Natural killer cell treated with Interleukin-12 subunit alpha and Interleukin-12 subunit beta and Interleukin-15 and Interleukin-18, amount 100 ng/mL, for 72 hours (primary cell): ENCODE results near the gene MERTK. TPM values are rescaled to one million over a fixed set of nuclear protein-coding genes. Genes with fewer than 3 reads are reported as not detected.

Experiments used
- ATAC-seq, 2 donors: fragments of 150-1000 bp; cut with Tn5 transposase in 1 of 2; sonication (Bioruptor Pico), chemical (Tn5 transposase) in 1 of 2; 2 replicates each; pipeline ENCODE4 v1.10.0; 2021
- DNase-seq: peaks from one replicate; pipeline ENCODE4 v3.0.0; 2022; ENCODE audit warnings: low spot score
- H3K27ac Mint-ChIP-seq, 2 donors: 1 replicate in 1 of 2; 2 replicates in 1 of 2; pipeline ENCODE4 v1.8.0; 2022; ENCODE audit warnings: mixed read lengths in 2 of 2, mild to moderate bottlenecking in 1 of 2, moderate library complexity in 1 of 2
- H3K27me3 Mint-ChIP-seq, 2 donors: 1 replicate in 1 of 2; 2 replicates in 1 of 2; pipeline ENCODE4 v1.8.0; 2022; ENCODE audit warnings: mixed read lengths in 2 of 2
- H3K36me3 Mint-ChIP-seq: one replicate; pipeline ENCODE4 v1.8.0; 2022; ENCODE audit warnings: mixed read lengths
- H3K4me1 Mint-ChIP-seq, 2 donors: 1 replicate in 1 of 2; 2 replicates in 1 of 2; pipeline ENCODE4 v1.8.0; 2022; ENCODE audit warnings: low read depth in 2 of 2, mixed read lengths in 2 of 2, mild to moderate bottlenecking in 1 of 2
- H3K4me3 Mint-ChIP-seq: one replicate; pipeline ENCODE4 v1.8.0; 2022; ENCODE audit warnings: mixed read lengths
- H3K9me3 Mint-ChIP-seq: 2 replicates; pipeline ENCODE4 v1.8.0; 2022; ENCODE audit warnings: mixed read lengths
- total RNA-seq, 2 donors: library from RNA; stranded (reverse); gene quantifications; one replicate each; pipeline ENCODE4 v1.2.3, GENCODE V29; 2022

MERTK gene
- total RNA-seq, 2 donors from 2014 or later = 0.40 to 0.67 TPM

DNA sequence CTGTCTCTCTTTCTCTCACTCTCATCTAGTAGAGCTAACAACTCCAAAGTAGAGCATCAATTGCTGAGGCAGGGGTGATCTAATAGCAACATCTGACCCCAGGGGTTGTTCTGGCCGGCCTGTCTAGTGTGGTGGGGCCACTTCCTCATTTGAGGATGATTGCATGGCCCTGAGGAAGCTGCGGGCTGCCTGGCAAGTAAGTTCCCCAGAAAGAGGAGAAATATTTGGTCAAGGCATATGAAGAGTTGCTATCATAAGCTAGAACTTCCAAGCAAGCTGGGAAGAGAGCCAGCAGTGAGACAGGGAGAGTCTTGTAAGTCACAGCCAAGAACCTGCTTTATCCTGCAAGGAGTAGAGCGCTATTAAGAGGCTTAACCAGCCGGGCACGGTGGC lies 105.8 kb downstream of the MERTK start:
- Mint-ChIP-seq H3K27ac (no peak overlapping the region), H3K4me1 (peaks cover 0 to 6% of the 10 kb centered on the region in 2 donors), H3K27me3 (peaks cover 0 to 12% of the 10 kb centered on the region in 2 donors), H3K4me3 (no peak overlapping the region), H3K9me3 (no peaks in the 10 kb centered on the region), H3K36me3 (no peaks in the 10 kb centered on the region)
- peak in 1 of 2 donors; percentile 31 for ATAC-seq
- DNase-seq = no peak

DNA sequence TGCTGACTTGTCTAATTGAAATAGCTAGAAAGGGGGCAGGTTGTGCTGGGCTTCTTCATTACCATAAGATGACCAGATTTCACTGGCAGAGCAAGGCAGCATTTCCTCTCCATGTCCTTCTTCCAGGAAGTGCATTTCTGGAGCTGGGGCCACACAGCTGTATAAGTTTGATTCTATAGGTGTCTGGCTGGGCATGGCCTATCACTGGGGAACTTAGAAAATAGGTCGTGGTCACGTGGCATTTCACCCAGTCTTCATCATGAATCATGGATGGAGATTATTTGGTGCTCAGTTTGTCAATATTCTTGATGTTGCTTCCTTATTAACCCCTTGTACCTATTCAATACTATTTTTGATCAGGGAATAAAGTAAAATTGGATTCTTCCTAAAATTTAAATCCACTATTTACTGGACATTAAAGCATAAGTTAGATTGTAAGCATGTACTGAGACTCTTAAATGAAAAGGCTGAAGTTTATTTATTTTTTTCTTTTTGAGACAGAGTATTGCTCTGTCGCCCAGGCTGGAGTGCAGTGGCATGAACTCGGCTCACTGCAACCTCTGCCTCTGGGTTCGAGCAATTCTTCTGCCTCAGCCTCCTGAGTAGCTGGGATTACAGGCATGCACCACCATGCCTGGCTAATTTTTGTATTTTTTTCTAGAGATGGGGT lies 107.1 kb downstream of the MERTK start:
- ATAC-seq (no peak), DNase-seq (no peak)
- H3K4me3 Mint-ChIP-seq = no peak overlapping the region
- H3K27ac Mint-ChIP-seq = no peak overlapping the region
- H3K36me3 Mint-ChIP-seq = no peaks in the 10 kb centered on the region
- H3K9me3 Mint-ChIP-seq = no peaks in the 10 kb centered on the region
- peaks cover 0 to 8% of the 10 kb centered on the region in 2 donors for H3K27me3 Mint-ChIP-seq
- peaks cover 0 to 6% of the 10 kb centered on the region in 2 donors for H3K4me1 Mint-ChIP-seq

- no peak overlapping the region for H3K27ac Mint-ChIP-seq
- no peaks in the 10 kb centered on the region for H3K9me3 Mint-ChIP-seq
- no peaks in the 10 kb centered on the region for H3K36me3 Mint-ChIP-seq
- H3K4me3 Mint-ChIP-seq = no peak overlapping the region
- H3K4me1 Mint-ChIP-seq = peaks cover 0 to 4% of the 10 kb centered on the region in 2 donors
- ATAC-seq (no peak), DNase-seq (no peak)
- peaks cover 0 to 3% of the 10 kb centered on the region in 2 donors for H3K27me3 Mint-ChIP-seq
Measured at GRCh38 chr2:112006076-112006410, 107.6 kb downstream of the MERTK start.

GRCh38 chr2:112007493-112007892 lies 109.1 kb downstream of the MERTK start:
- Mint-ChIP-seq H3K9me3 (no peaks in the 10 kb centered on the region), H3K27ac (no peak overlapping the region), H3K4me3 (no peak overlapping the region), H3K27me3 (no peaks in the 10 kb centered on the region), H3K36me3 (no peaks in the 10 kb centered on the region), H3K4me1 (no peaks in the 10 kb centered on the region)
- ATAC-seq (no peak), DNase-seq (no peak)

DNA sequence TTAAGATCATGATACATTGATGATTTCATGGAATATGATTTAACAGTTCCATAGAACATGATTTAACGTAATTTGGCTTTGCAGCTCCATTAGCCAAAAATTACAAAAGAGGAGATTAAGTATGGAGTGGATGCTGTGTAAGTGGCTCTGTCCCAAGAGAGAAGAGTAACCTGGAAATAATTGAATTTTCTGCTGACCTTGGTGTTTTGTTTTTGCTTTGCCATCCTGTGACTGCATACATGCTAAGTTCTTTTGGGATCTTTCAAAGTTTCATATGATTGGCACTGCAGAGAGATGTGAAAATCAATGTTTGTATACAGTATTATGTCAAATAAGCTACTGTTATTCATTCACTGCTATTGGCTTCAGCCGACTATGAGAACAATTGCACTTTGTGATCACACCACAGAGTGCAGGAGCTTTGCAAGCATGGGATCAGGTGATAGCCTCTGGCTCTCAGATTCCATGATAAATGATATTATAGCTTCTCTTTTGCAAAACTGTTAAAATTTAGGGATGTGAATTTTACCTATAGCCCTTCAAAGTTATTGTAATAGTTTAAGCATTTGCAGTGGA lies 110.6 kb downstream of the MERTK start:
- ATAC-seq (no peak), DNase-seq (no peak)
- Mint-ChIP-seq H3K9me3 (no peaks in the 10 kb centered on the region), H3K36me3 (no peaks in the 10 kb centered on the region), H3K4me1 (no peaks in the 10 kb centered on the region), H3K27ac (no peak overlapping the region), H3K27me3 (no peaks in the 10 kb centered on the region), H3K4me3 (no peak overlapping the region)

DNA sequence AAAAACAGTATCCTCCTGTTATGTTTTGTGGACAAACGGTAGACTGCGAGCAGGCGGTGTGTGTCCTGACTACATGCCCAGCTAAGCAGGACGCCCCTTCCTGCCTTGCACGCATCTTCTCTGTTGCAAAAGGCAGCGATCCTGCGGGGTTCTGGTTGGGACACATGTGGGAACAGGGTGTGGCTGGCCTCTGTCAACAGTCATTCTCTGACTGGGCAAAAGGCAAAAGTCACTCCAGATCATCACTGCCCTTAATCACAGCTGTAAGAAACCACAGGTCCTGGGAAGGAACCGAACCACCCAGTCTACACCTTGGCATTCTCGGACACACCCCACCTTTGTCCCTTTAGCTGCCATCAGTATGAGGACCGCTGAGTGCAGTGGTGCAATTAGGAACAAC lies 112.3 kb downstream of the MERTK start:
- no peak overlapping the region for H3K27ac Mint-ChIP-seq
- no peak overlapping the region for H3K4me3 Mint-ChIP-seq
- DNase-seq (no peak), ATAC-seq (no peak)
- no peaks in the 10 kb centered on the region for H3K4me1 Mint-ChIP-seq
- no peaks in the 10 kb centered on the region for H3K27me3 Mint-ChIP-seq
- H3K9me3 Mint-ChIP-seq = no peaks in the 10 kb centered on the region
- H3K36me3 Mint-ChIP-seq = no peaks in the 10 kb centered on the region

DNA sequence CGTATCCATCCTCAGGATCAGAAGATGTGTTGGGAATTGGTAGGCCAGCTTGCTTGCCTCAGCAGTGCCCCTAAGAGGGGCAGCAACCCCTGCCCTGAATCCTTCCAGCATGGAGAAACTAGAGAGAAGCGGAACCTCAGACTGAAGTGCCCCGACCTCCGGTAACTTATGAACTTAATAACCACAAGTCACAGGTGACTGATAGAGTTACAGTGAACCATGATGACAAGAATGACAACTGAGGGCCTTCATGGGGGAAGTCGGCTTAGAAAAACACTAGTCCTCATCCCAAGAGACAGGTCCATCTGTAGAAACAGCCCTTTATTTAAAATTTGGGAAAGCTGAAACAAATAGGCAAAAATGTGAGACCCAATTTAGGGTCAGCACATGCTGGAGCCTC lies 114.1 kb downstream of the MERTK start:
- no peaks in the 10 kb centered on the region for H3K4me1 Mint-ChIP-seq

DNA sequence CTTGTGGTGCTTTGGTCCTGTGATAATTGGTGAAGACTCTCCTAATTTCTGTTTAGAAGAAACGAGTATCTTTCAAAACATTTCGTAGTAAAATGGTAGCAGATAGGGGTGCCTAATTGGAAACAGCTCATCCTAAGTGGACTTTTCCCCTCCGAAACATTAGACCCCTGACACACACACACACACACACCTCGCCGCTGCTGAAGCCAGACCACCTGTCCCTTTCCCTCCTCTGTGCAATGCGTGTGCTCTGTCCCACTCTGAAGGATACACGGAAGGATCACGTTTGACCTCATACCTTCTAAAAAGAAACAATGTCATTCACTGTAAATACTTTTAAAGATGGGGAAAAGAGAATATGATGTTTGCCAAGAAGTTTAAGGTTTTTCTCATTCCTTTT lies 120.4 kb downstream of the MERTK start:
- Mint-ChIP-seq H3K27me3 (peaks cover 12 to 34% of the 10 kb centered on the region in 2 donors), H3K27ac (no peak overlapping the region), H3K36me3 (no peaks in the 10 kb centered on the region), H3K9me3 (no peaks in the 10 kb centered on the region), H3K4me1 (no peaks in the 10 kb centered on the region), H3K4me3 (no peak overlapping the region)
- ATAC-seq (no peak), DNase-seq (no peak)

More for the DNA sequence above, 114.1 kb downstream of the MERTK start:
- Mint-ChIP-seq H3K27me3 (peaks cover 4 to 5% of the 10 kb centered on the region in 2 donors), H3K9me3 (no peaks in the 10 kb centered on the region), H3K36me3 (no peaks in the 10 kb centered on the region), H3K27ac (no peak overlapping the region), H3K4me3 (no peak overlapping the region)
- DNase-seq = no peak
- ATAC-seq = no peak

DNA sequence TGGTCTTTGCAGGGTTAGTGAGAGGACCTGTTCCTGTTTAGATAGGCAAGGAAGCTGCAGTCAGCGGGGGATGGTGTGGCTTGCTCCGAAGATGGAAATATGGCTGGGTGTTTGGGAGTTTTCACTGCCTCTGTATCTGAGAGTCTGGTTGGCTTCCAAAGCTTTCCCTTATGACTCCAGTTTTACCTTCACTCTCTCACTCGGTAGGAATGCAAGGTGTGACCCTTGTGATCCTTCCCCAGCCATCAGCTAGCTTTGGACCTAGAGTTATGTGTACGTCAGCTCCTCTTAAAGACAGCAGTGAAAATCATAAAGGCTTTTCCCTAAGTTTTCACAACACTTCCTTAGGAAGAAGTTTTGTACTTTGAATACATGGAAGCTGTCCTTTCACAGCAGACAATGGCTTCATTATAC lies 121.2 kb downstream of the MERTK start:
- Mint-ChIP-seq H3K4me1 (no peaks in the 10 kb centered on the region), H3K36me3 (no peaks in the 10 kb centered on the region), H3K4me3 (no peak overlapping the region), H3K9me3 (no peaks in the 10 kb centered on the region), H3K27me3 (peaks cover 12 to 34% of the 10 kb centered on the region in 2 donors), H3K27ac (no peak overlapping the region)
- no peak for DNase-seq
- no peak for ATAC-seq

DNA sequence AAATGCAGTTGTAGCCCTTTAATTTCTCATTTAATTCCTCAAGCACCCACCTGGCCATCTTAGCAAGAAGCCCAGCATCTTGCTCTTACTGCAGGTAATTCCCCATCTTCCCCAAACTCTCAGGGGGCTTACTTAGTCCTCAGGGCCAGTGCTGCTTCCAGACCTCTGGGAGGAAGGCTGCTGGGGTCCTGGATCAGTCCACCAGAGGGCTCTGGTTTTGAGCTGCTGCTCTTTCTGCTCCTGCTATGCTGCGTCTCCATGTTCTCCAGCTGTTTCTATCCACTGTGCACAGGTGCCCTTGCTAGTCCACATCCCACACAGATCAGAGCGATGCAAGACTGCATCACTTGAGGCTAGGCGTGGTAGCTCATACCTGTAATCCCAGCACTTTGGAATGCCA lies 122.2 kb downstream of the MERTK start:
- DNase-seq = no peak
- Mint-ChIP-seq H3K27me3 (peaks cover 12 to 34% of the 10 kb centered on the region in 2 donors), H3K36me3 (no peaks in the 10 kb centered on the region), H3K4me3 (no peak overlapping the region), H3K4me1 (no peaks in the 10 kb centered on the region), H3K27ac (no peak overlapping the region), H3K9me3 (no peaks in the 10 kb centered on the region)
- no peak for ATAC-seq

GRCh38 chr2:112021290-112021689 lies 122.9 kb downstream of the MERTK start:
- H3K36me3 Mint-ChIP-seq = no peaks in the 10 kb centered on the region

GRCh38 chr2:112021781-112022231 lies 123.4 kb downstream of the MERTK start:
- no peaks in the 10 kb centered on the region for H3K4me1 Mint-ChIP-seq

More at GRCh38 chr2:112021290-112021689, 122.9 kb downstream of the MERTK start:
- Mint-ChIP-seq H3K4me3 (no peak overlapping the region), H3K9me3 (no peaks in the 10 kb centered on the region), H3K27ac (no peak overlapping the region), H3K27me3 (peaks cover 12 to 34% of the 10 kb centered on the region in 2 donors), H3K4me1 (no peaks in the 10 kb centered on the region)
- DNase-seq (no peak), ATAC-seq (no peak)

GRCh38 chr2:112023707-112024106 lies 125.3 kb downstream of the MERTK start:
- Mint-ChIP-seq H3K4me3 (no peak overlapping the region), H3K9me3 (no peaks in the 10 kb centered on the region), H3K27me3 (peaks cover 4 to 25% of the 10 kb centered on the region in 2 donors), H3K4me1 (no peaks in the 10 kb centered on the region), H3K27ac (no peak overlapping the region), H3K36me3 (no peaks in the 10 kb centered on the region)
- no peak for DNase-seq
- no peak for ATAC-seq

More at GRCh38 chr2:112021781-112022231, 123.4 kb downstream of the MERTK start:
- Mint-ChIP-seq H3K9me3 (no peaks in the 10 kb centered on the region), H3K27me3 (peaks cover 9 to 34% of the 10 kb centered on the region in 2 donors), H3K27ac (no peak overlapping the region), H3K36me3 (no peaks in the 10 kb centered on the region), H3K4me3 (no peak overlapping the region)
- ATAC-seq (no peak), DNase-seq (no peak)

DNA sequence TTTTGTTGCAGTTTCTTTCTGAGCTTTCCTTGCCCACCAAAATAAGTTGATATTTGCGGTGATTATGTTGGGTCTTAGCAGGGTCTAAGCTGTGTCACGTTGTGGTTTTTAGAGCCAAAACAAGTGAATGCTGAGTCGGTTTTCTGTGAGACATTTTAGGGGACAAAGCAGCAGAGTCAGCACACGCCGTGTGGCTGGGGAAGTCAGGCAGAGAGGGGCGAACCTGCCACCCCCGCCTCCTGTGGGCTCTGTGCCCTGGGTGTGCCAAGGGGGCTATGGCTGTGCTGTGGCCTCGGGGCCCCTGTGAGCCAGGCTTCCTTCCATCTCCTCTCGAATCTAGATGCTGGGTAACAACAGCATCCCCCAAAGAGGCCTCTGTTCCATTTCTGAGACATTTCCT lies 125.8 kb downstream of the MERTK start:
- H3K4me1 Mint-ChIP-seq = no peaks in the 10 kb centered on the region
- H3K27me3 Mint-ChIP-seq = peaks cover 4 to 21% of the 10 kb centered on the region in 2 donors
- H3K27ac Mint-ChIP-seq = no peak overlapping the region
- H3K9me3 Mint-ChIP-seq = no peaks in the 10 kb centered on the region
- H3K4me3 Mint-ChIP-seq = no peak overlapping the region
- no peak for DNase-seq
- no peaks in the 10 kb centered on the region for H3K36me3 Mint-ChIP-seq
- no peak for ATAC-seq
